COR-L47 (cell line): ENCODE measurements around the gene FRMPD2.
"Not testable (repeated sequence)": the region's sequence is repeated elsewhere in the genome, so short reads cannot be mapped to it uniquely, and the experiment has no call there.

Source experiments
- DNase-seq: peaks from one replicate; lab custom pipeline; 2025; lab: John Stamatoyannopoulos, UW

The FRMPD2 gene

GRCh38 chr10:48251152-48251524, 23.4 kb downstream of the FRMPD2 start:
- peak; percentile 2 for DNase-seq

GRCh38 chr10:48249763-48250351, 24.6 kb downstream of the FRMPD2 start:
- no peak for DNase-seq

- DNase-seq, result no peak
Observed at GRCh38 chr10:48249004-48249762, 25.3 kb downstream of the FRMPD2 start.

DNA sequence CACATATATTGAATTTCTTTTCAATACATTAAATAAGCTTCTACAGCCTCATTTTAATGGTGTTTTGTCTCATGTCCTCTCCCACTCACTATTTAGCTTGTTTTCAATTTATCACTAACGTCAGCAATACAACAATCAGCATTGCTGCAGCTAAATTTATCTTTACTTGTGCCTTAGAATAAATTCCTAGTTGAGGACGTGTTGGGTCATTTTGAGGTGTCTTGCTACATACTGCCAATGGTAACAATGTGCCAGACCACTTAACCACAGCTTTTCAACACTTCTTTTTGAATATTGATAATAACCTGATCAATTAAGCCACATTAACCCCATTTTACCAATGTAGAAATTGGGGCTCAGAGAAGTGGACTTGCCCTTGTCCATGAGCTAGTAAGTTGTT, 26.0 kb downstream of the FRMPD2 start:
- DNase-seq, result no peak

DNA sequence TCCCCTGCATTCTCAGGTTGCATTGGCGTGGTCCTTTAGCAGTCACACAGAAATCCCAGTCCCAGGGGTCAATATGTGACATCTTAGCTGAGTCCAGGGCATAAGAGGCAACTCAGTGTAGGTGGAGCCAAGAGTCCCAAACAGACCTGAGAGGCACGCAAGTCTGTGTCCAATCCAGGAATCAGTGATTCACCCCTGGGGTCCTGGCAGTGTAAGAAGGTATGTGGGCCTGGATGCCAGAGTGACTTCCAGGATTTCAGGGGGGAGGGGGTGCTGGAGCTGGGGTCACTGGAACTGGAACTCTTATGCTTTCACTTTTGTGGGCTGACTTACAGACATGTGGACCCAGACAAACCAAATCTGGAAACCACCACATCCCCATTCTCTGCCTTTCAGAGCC, 26.8 kb downstream of the FRMPD2 start:
- DNase-seq, result no peak

DNA sequence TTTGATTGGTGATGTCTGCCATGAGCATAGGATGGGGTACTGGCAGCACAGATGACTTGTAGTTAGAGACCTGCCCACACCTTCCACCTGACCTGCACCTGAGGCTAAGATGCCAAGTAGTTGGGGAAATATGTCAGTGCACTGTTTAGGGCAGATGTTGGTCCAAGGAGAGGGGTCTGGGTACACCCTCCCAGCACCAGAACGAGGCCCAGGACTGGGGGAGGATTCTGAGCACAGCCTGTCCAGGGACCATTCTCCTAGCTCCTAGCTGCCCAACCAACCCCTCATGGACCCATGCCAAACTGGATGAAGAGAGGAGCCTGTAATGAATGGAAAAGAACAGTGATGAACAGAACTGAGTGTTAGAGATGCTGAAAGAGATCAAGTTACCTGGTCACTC, 28.0 kb downstream of the FRMPD2 start:
- no peak for DNase-seq

DNA sequence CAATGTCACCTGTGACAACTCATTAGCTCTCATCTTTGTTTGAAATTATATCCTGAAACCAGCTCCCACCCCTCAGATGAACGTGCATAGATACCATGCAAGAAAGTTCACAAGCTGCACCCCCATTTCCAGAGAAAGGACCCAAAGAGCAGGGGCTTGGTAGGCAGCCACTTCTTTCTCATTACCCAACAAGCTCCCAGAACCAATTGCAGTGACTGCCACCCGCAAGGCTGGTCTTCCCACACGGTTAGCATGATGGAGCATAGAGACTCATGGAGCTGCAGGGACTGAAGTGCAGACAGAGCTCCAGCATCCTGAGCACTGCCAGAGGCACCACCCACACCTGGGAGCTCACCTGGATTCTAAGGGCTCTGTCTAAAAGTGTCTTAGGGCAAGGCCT, 28.5 kb downstream of the FRMPD2 start:
- DNase-seq, result no peak

DNA sequence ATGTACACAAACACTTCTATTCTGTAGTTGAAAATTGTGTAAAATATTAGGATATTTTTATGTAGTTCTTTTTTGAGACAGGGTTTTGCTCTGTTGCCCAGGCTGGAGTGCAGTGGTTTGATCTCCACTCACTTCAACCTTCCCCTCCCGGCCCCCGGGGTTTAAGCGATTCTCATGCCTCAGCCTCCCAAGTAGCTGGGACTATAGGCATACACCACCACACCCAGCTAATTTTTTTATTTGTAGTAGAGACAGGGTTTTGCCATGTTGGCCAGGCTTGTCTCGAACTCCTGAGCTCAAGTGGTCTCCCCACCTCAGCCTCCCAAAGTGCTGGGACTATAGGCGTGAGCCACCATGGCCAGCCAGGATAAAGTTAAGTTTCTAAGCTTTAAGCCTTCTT, 30.6 kb downstream of the FRMPD2 start:
- DNase-seq, result not testable (repeated sequence)

DNA sequence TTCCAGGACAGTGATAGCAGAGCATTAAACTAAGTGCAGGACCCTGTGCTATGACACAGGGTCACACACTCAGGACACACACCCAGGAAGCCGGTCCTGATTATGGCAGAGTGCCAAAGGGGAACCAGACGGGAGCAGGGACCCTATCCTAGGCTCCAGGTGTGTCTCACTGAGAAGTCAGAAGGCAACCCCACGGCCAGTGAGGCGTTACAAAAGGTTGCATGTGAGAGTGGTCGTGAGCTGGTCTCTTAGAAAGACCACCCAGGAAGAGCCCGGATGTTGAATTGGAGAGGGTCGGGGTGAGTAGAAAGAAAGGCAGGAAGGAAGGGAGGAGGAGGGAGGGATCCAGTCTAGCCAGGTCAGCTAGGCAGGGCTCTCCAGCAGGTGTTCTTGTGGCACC, 31.0 kb downstream of the FRMPD2 start:
- DNase-seq, result no peak

DNA sequence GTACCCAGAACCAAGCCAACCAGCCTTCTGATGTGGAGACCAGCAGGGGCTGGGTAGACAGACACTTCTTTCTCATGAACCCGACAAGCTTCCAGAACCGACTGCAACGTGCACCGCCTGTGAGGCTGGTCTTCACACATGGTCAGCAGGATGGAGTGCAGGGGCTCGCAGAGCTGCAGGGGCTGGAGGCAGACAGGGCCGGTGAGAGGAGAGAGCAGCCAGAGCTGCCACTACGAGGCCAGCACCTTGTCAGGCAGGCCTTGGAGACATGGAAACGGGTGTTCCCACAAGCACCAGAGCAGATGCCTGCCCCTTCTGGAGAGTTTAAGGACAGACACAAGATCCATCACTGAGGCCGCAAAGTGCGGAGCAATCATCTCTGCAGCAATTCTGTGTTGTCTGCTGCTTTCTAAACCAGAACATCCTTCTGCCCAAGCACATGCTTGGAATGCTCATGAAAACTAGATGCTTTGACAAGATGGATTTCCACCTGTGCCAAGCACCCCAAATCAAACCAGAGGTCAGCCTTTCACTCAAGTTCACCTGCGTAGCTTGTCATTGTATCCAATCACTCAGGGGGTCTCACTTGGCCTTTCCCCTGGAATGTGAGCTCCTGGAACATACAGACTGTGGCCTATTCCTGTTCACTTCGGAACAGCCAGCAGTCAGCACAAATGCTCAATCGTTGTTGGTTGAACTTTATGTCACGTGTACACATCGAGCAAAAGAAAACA, 32.2 kb downstream of the FRMPD2 start:
- DNase-seq, result no peak

DNA sequence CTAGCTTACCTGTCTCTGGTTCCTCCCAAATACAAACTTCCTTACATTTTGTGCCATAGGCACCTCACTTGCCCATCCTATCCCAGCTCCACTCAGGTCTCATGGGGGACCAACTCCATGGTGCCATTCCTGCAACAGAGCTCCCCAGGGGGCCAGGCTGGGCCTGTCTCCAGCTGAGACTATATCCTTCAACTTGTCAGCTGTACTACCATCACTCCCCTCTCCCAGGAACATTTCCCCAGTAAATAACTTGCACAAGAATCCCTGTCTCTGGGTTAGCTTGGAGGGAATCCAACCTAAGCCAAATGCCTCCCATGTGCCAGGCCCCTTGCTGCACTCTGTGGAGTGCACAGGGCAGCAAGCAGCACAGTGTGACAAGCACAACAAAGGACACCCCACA, 33.2 kb downstream of the FRMPD2 start:
- DNase-seq, result no peak

DNA sequence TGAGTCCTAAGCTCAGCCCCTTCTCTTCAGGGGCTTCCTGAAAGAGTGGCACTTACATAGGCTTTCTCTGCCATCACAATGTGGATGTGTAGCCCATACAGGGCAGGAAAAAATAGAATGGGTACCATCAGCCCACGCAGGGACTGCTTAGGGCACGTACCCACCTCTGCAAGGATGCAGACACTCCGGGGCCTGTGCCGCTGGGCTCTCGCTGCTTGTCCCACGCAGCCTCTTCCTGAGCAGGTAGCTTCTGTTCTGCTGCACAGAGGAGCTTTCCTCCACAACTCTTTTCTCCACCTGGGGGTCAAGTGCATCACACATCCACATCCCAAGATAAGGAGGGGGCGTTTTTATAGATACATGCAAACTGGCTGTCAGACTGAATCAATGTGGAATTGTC, 34.3 kb downstream of the FRMPD2 start:
- no peak for DNase-seq

DNA sequence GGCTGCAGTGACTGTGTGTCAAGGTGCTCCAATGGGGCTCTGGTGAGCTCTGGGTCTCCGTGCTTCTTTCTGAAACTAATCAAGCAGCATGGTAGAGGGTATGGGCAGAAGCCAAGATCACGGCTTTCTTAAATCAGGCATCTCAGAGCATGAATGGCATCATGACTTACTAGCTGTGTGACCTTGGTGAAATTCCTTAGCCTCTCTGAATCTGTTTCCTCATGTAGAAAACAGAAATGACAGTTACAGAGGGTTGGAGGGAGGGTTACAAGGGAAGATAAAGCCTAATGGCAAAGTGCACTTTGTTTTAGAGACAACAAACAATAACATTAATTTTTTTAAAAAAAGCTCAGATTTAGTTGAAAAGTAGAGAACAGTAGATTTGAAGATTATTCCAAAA, 34.9 kb downstream of the FRMPD2 start:
- DNase-seq, result no peak

DNA sequence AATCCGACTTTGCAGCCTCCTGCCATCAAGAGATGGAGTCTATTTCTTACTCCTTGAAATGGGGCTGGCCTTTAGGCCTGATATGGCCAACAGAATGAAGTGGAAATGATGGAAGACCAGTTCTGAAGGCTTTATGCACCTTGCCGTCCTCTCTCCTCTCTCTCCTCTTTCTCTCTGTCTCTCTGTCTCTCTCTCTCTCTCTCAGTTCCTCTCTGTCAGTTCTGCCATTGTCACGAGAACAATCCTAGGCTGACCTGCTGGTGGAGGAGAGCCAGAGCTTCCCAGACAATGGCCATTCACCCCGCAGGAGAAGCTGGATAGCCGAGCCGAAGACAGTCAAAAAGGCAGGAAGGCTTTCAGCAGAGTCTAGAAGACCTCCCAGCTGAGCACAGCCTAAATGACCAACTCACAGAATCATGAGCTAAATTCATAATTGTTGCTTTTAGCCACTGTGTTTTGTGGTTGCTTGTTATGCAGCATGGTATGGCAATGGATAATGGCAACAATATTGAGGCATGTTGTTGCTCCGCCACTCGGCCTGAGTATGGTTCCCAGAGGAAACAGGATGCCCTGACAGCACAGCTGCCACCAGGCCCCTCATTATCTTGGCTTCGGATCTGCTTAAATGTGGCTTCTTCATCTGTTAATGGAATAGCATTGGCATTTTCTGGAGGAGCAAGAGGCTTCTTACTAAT, 35.5 kb downstream of the FRMPD2 start:
- no peak for DNase-seq

DNA sequence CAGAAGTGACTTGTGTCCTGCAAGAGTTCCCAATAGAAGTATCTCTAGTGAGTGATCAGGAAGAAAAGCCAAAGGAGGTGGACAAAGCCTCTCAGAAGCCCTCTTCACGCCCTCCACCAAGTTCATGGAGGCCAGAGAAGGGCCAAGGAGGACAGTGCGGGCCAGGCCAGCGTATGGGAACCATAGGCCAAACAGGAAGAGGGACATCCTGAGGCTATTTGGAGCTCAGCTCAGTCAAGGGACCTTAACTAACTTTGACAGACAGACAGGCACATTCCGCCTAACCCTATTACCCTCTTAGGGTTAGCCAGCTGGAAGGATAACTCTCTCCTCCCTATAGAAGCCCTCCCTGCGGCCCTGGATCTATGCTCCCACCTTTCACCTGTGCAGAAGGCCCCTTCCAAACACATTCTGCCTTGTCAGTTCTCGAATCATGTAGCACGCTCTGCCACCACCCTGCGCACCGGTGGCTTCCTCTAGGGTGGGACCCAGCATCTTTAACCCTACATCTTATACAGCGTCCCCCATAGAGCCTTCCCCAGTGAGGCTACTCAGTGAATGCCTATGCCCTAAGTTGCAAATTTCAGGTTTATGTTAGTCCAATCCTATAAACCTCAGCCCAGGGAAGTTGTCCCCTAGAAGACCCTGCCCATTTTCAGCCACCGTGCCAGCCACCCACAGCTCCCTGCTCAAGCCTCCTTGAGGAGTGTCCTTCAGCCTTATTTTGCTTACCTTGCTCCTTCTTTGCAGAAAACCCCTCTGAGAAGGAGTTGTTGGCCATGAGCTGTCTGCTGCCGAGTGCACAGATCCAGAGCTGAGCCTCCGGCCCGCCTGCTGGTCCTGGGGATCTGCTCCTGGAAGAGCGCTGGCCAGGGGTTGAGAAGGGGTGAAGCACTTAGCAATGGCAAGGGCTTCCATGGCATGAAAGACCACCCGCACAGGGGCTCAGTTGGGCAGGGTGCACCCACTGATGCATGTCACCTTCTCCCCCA, 36.9 kb downstream of the FRMPD2 start:
- no peak for DNase-seq

DNA sequence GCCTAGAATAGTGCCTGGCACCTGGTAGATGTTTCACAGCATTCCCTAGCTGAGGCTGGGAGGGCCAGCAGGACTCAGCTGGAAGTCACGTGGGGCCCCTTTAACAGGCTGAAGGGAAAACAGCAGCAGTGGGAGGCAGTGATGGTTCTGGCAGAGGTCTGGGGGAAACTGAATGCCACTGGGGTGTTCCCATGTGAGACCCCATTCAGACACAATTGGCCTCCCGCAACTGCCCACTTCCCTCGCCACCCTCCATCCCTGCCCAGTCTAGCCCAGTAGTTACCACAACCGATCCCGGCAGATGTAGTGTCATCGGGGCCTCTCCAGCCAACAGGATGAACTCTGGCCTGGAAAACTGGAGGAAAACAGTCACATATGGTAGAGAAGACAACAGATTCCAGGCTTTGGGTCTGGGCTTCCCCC, 38.3 kb downstream of the FRMPD2 start:
- DNase-seq, result no peak

DNA sequence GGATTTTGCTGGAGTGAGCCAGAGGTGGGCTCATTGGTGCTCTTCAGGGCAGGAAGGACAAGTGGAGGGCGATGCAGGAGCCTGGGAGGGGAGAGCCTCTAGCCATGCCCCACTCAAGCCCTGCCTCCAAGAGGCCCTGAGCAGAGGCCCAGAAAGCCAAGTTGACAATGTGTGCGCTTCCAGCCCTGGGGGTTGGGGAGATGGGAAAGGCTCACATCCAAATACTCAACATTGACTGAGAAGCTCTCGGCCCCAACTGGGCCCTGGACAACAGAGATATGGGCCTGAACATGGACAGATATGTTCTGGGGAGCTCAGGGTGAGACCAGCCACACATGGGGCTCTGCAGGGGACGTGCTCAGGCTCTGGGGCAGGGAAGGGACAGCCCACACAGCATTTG, 39.0 kb downstream of the FRMPD2 start:
- no peak for DNase-seq

- DNase-seq, result no peak
Observed at GRCh38 chr10:48234787-48235186, 39.7 kb downstream of the FRMPD2 start.

DNA sequence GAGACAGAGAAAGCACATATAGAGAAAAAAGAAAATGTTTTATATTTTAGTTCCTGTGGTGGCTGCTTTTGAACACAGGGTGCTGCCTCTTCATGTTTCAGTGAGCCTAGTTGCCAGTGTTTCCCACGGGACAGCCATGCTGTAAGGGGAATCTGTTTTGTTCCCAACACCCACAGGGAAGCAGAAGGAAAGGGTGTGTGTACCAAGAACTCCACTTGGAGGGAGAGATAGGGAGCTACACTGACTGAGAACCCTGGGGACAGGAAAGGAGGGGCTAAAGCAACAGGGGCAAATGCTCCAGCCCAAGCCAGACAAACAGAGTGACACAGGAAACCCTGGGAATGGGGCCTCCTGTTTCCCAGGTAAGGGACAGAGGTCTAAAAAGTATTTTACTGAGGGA, 40.2 kb downstream of the FRMPD2 start:
- no peak for DNase-seq

DNA sequence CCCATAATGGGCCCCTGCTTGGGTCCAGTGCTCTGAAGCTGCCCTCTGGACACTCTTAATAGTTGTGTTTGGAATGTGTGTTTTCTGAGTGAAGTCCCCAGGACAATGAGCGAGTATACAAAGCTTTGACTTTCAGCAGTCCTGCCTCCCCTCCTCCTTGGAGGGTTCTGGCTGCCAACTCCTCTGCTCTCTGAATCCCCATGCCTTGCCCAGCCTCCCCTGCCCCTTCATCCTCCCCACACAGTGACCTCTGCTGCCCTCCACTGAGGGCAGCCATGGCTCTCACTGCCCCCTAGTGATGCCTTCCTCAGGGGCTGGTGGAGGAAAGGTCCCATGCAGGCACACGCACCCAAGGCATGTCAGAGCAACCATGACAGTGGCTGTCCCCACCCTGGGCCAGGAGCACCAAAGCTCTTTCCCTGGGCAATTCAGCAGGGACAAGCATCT, 40.9 kb downstream of the FRMPD2 start:
- no peak for DNase-seq

DNA sequence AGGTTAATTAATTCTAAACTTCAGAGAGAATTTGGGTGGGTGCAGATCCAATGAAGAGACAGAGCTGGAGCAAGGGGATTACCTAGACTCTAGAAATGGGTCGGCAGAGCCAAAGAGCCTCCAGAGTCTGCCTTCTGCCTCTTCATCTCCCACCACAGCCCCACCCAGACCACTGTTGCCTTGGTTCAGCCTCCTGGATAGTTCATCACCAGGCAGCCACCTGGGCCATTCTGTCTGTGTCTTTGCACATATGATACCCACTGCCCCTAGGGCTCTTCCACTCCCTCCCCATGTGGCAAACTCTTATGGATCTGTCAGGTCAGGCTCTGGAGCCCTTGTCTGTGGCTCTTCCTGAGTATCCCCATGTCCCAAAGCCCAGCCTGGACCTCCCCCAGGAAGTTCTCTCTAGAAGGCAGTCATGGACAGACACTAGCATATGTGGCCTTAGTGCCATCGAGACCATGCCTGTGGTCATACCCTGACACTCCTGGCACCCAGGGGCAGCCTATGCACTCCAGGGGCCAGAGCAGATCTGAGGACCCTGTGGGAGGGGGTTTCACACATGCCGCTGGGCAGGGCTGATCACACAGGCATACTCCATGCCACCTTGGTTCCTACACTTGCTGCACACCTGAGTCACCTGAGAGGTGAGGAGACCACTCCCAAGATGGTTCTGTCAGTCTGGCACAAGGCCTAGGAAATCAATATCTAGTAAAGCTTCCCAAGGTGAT, 41.6 kb downstream of the FRMPD2 start:
- DNase-seq, result no peak
